HG02970 (cell line): ENCODE measurements around the gene TMEM178A.
"Not testable (repeated sequence)": the region's sequence is repeated elsewhere in the genome, so short reads cannot be mapped to it uniquely, and the experiment has no call there.

ENCODE experiments used
- ATAC-seq: cut with Tn5 transposase; IDR thresholded peaks from one replicate; pipeline ENCODE4 v1.9.1; 2021; ENCODE audit warnings: mild to moderate bottlenecking, moderate library complexity, moderate number of reproducible peaks; ENCODE audit not compliant: unreplicated experiment, low FRiP score

TMEM178A gene

GRCh38 chr2:39665811-39666490, at the start of gene TMEM178A:
Gene TMEM178A (plus strand): TSS chr2:39665917. CDS start chr2:39665975, 58 bp downstream.
- no peak for ATAC-seq

- no peak for ATAC-seq
These were observed 47.5 kb upstream of the TMEM178A start for GRCh38 chr2:39618236-39618635.

- no peak for ATAC-seq
These were observed 47.0 kb upstream of the TMEM178A start for GRCh38 chr2:39618736-39619135.

- ATAC-seq = no peak
These were observed 45.6 kb upstream of the TMEM178A start for GRCh38 chr2:39620067-39620466.

GRCh38 chr2:39621596-39621995, 44.1 kb upstream of the TMEM178A start:
- ATAC-seq = no peak

- no peak for ATAC-seq
These were observed 42.9 kb upstream of the TMEM178A start for GRCh38 chr2:39622860-39623259.

- ATAC-seq = no peak
These were observed 41.8 kb upstream of the TMEM178A start for GRCh38 chr2:39623917-39624316.

GRCh38 chr2:39625193-39625926, 40.4 kb upstream of the TMEM178A start:
- ATAC-seq = no peak

GRCh38 chr2:39625927-39626270, 39.8 kb upstream of the TMEM178A start:
- ATAC-seq = no peak

- ATAC-seq = not testable (repeated sequence)
These were observed 37.4 kb upstream of the TMEM178A start for GRCh38 chr2:39628346-39628745.

- no peak for ATAC-seq
These were observed 36.1 kb upstream of the TMEM178A start for GRCh38 chr2:39629646-39630045.

GRCh38 chr2:39631256-39631655, 34.5 kb upstream of the TMEM178A start:
- no peak for ATAC-seq

- ATAC-seq = no peak
These were observed 34.0 kb upstream of the TMEM178A start for GRCh38 chr2:39631718-39632117.

GRCh38 chr2:39632876-39633275, 32.8 kb upstream of the TMEM178A start:
- no peak for ATAC-seq

GRCh38 chr2:39636306-39636705, 29.4 kb upstream of the TMEM178A start:
- ATAC-seq = no peak

GRCh38 chr2:39638581-39638980, 27.1 kb upstream of the TMEM178A start:
- no peak for ATAC-seq

GRCh38 chr2:39640107-39640506, 25.6 kb upstream of the TMEM178A start:
- ATAC-seq = no peak

- ATAC-seq = no peak
These were observed 25.0 kb upstream of the TMEM178A start for GRCh38 chr2:39640681-39641080.

GRCh38 chr2:39641635-39642034, 24.1 kb upstream of the TMEM178A start:
- ATAC-seq = no peak

GRCh38 chr2:39642051-39642718, 23.5 kb upstream of the TMEM178A start:
- ATAC-seq = no peak

GRCh38 chr2:39645826-39646225, 19.9 kb upstream of the TMEM178A start:
- ATAC-seq = no peak

- no peak for ATAC-seq
These were observed 19.4 kb upstream of the TMEM178A start for GRCh38 chr2:39646267-39646666.
